ENCODE data around the gene GK2.

DNA sequence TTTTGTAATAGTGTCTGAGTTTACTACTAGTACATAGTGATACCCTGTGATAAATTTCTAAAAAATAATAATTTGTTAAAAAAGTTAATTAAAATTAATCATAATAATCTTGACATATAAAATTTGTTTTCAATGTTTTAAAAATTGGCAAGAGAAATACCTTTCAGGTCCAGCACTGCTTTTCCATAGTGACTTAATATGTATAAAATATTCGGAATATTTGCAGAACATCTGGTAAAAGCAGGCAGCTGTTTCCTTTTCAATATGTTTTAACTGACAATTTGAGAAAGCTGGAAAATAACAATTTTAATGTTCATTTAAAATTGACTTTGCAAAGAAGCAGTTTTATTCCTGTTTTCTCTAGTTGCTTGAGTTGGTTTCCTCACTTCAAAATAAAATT lies 17.6 kb upstream of the GK2 start:
- TF ChIP-seq, protein P1, sequence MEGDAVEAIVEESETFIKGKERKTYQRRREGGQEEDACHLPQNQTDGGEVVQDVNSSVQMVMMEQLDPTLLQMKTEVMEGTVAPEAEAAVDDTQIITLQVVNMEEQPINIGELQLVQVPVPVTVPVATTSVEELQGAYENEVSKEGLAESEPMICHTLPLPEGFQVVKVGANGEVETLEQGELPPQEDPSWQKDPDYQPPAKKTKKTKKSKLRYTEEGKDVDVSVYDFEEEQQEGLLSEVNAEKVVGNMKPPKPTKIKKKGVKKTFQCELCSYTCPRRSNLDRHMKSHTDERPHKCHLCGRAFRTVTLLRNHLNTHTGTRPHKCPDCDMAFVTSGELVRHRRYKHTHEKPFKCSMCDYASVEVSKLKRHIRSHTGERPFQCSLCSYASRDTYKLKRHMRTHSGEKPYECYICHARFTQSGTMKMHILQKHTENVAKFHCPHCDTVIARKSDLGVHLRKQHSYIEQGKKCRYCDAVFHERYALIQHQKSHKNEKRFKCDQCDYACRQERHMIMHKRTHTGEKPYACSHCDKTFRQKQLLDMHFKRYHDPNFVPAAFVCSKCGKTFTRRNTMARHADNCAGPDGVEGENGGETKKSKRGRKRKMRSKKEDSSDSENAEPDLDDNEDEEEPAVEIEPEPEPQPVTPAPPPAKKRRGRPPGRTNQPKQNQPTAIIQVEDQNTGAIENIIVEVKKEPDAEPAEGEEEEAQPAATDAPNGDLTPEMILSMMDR (IDR thresholded peaks at IDR 0.05), result no peak
- TF ChIP-seq POLR2A (IDR thresholded peaks at IDR 0.05) (no peak), POLR2AphosphoS5 (IDR thresholded peaks at IDR 0.05) (no peak)

Measured in prostate gland (tissue), 2 donors.